Suprapubic skin (tissue), 3 donors: ENCODE measurements around the gene EIF2B5.

Experiments used
- POLR2A ChIP-seq, 2 donors: fragments of 450-650 bp; IDR thresholded peaks; one replicate each; pipeline ENCODE4 v1.6.1; 2017; ENCODE audit warnings: antibody characterized with exemption in 2 of 2, mild to moderate bottlenecking in 2 of 2, moderate library complexity in 2 of 2
- TF ChIP-seq, protein P1 (sequence below), 2 donors: fragments of 200-600 bp in 1 of 2; fragments of 450-650 bp in 1 of 2; sonication (generic) in 1 of 2; IDR thresholded peaks; one replicate each; pipeline ENCODE4 v1.5.1; 2016 to 2019; ENCODE audit warnings: antibody characterized with exemption in 2 of 2, mild to moderate bottlenecking in 1 of 2, moderate library complexity in 1 of 2

DNA sequence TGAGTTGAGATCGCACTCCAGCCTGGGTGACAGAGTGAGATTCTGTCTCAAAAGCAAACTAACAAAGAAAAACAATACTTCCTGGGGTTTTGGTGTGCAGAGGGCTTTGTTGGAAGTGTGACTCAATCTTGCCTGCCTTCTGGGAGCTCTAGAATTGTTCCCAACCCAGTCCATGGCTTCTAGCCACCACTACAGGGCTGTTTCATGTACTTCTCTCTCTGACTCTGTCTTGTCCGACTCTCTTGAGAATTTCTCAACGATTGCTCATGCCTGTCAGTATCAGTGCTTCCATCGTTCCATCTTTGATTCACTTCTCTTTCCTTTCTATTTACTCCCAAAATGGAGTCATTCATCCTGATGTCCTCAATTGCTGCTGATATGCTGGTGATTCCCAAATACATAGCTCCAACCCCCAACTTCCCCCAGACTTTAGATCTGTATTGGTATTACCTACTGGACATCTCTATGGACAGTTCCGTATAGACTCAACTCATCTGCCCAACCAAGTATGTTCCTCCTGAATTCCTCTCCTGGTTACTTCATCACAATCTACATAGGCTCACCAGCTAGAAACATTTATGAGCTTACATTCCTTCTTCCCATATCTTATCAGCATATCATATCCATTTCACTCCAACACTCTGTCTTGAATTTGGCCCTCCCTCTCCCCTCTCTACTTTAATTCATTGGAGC is 37.7 kb downstream of the EIF2B5 start:
- TF ChIP-seq, protein P1, sequence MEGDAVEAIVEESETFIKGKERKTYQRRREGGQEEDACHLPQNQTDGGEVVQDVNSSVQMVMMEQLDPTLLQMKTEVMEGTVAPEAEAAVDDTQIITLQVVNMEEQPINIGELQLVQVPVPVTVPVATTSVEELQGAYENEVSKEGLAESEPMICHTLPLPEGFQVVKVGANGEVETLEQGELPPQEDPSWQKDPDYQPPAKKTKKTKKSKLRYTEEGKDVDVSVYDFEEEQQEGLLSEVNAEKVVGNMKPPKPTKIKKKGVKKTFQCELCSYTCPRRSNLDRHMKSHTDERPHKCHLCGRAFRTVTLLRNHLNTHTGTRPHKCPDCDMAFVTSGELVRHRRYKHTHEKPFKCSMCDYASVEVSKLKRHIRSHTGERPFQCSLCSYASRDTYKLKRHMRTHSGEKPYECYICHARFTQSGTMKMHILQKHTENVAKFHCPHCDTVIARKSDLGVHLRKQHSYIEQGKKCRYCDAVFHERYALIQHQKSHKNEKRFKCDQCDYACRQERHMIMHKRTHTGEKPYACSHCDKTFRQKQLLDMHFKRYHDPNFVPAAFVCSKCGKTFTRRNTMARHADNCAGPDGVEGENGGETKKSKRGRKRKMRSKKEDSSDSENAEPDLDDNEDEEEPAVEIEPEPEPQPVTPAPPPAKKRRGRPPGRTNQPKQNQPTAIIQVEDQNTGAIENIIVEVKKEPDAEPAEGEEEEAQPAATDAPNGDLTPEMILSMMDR (IDR thresholded peaks at IDR 0.05): no peak
- TF ChIP-seq POLR2A (IDR thresholded peaks at IDR 0.05): no peak
